GM10847 (cell line): Measurements from ENCODE around the gene DIRAS3.

Experiments used
- POLR2A ChIP-seq: IDR thresholded peaks from 2 replicates; pipeline ENCODE4 v1.6.1; 2011; ENCODE audit not compliant: insufficient read length; ENCODE audit errors: extremely low read depth

The DIRAS3 gene

GRCh38 chr1:68049941-68050878 is at the start of gene DIRAS3:
DIRAS3 (minus strand) TSS chr1:68050627; CDS start chr1:68047297, 3,330 bp downstream.
- no peak for TF ChIP-seq POLR2A

GRCh38 chr1:68093737-68094136 is 43.3 kb upstream of the DIRAS3 start:
- no peak for TF ChIP-seq POLR2A

- TF ChIP-seq POLR2A = no peak
Measured at GRCh38 chr1:68087184-68087583, 36.8 kb upstream of the DIRAS3 start.

DNA sequence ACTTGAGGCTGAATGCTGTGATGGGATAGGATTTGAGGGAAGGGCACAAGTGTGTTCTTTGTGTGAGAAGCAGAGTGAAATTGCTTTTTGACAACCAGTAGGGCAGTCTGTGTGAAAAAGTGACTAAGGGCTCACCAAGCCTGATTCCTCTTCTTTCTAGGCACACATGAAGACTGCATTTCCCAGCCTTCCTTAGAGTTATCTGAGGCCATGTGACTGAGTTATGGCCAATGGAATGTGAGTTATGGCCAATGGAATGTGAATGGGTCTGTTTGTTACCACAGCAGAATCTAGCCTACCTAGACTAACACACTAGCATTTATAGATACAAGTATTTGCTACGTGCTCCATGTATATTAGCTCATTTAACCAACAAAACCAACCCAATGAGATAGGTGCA is 35.3 kb upstream of the DIRAS3 start:
- no peak for TF ChIP-seq POLR2A

DNA sequence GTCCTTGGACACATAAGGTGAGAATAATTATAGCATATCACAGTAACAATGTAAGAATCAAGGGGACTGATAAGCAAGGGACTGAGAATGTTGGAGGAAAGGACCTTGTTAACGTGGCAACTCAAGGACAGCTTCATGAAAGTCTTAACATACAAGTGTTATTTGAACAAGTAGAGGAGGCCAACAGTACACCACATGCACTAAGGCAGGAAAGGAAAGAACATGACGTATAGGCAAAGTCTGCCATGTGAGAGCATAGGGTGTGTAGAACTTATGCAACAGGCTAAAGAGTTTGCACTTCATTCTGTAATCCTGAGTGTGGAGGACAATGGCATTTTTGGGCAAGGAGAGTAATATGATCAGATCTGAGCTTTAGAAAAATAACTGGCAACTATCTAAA is 33.3 kb upstream of the DIRAS3 start:
- no peak for TF ChIP-seq POLR2A

DNA sequence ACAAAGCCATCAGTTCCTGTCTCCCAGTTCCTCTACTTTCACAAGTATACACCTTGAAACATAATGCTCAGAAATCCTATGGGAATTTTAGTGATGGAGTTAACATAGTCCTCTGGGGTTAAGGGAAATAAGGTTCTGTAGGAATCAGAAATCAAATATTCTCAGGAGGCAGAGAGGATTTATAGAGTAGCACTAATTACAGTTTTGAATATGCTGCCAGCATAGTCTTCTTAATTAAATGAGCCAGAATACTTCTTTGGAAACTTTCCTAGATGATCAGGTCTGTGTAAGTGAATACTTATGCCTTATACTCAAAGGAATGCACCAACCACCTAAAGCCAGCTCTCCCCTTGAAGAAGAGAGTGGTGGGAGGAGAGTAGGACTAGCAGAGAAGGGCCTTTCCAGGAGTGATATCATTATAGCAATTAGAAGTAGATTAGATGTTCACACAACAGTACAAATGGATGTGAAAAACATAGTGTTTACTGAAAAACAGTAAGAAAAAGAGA is 31.4 kb upstream of the DIRAS3 start:
- TF ChIP-seq POLR2A = no peak

GRCh38 chr1:68078647-68079046 is 28.2 kb upstream of the DIRAS3 start:
- TF ChIP-seq POLR2A = no peak

DNA sequence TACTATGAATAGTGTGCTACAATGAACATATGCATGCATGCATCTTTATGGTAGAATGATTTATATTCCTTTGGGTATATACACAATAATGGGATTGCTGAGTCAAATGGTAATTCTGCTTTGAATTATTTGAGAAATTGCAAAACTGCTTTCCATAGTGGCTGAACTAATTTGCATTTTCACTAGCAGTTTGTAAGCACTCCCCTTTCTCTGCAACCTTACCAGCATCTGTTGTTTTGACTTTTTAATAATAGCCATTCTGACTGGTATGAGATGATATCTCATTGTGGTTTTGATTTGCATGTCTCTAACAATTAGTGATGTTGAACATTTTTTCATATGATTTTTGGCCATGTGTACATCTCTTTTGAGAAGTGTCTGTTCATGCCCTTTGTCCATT is 24.0 kb upstream of the DIRAS3 start:
- TF ChIP-seq POLR2A = no peak

DNA sequence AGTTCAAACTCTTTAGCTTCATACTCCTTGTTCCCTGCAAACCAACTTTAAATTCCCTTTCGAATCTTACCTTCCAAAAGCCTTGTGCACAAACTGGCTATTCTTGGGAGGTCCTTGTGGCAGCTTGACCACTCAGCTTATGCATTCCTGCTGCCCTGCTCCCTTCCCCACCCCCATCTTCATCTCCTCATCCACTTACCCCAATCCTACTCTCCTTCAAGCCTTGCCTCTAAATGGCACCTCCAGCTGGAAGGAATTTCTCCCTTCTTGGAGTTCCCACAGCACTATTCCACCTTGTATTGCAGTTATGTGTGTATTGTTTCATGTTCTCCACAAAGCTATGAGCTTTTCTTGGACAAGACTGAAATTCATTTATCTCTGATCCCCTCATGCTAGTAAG is 15.3 kb upstream of the DIRAS3 start:
- no peak for TF ChIP-seq POLR2A

GRCh38 chr1:68057564-68057963 is 7.1 kb upstream of the DIRAS3 start:
- TF ChIP-seq POLR2A = no peak

DNA sequence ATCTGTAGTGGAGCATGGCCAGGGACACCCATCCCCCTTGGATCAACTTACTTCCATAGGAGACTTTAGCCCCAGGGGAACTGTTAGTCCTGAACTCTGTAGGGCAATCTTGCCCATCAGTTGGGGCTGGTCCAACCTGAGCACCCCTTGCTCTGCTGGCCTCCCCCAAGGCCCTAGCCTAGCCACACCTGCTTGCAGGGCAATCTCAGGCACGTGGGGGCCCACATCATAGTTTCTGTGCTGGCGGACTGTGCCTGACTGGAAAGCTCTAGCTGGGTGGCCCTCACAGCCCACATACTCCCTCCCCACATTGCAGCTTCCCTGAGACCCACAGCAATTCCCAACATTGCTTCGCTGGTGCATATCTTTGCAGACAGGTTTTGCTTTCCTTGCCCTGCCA is 6.6 kb upstream of the DIRAS3 start:
- TF ChIP-seq POLR2A = no peak

- no peak for TF ChIP-seq POLR2A
Measured at GRCh38 chr1:68051475-68051874, 1.0 kb upstream of the DIRAS3 start.

- no peak for TF ChIP-seq POLR2A
Measured at GRCh38 chr1:68047659-68048026, 2.8 kb downstream of the DIRAS3 start.

- no peak for TF ChIP-seq POLR2A
Measured at GRCh38 chr1:68046885-68047658, 3.4 kb downstream of the DIRAS3 start.

- no peak for TF ChIP-seq POLR2A
Measured at GRCh38 chr1:68046423-68046822, 4.0 kb downstream of the DIRAS3 start.
